ENCODE data around the gene ARHGAP36. TPM values are rescaled to one million over a fixed set of nuclear protein-coding genes. Genes with fewer than 3 reads are reported as not detected.

Gene ARHGAP36
- total RNA-seq, 1 donor from 2014 or later = not detected

Other genes with a start within 250 kb of the ARHGAP36 start
- gene ENOX2, start 155.1 kb upstream of the ARHGAP36 start, total RNA-seq (ENCODE audit: low replicate concordance) = 8.5 and 12.5 TPM in 2 replicates
- 9.6 and 9.9 TPM in 2 replicates for gene IGSF1, start 231.0 kb downstream of the ARHGAP36 start, total RNA-seq (ENCODE audit: low replicate concordance)